NCI-H1694 treated with DMSO at 0.1 percent for 48 hours (cell line): ENCODE measurements around the gene NUAK1.
A peak's percentile ranks its signal among the peaks of the same experiment; 100 is the strongest.

Experiments used
- DNase-seq: peaks from one replicate; lab custom pipeline; 2025; lab: John Stamatoyannopoulos, UW

Gene NUAK1

DNA sequence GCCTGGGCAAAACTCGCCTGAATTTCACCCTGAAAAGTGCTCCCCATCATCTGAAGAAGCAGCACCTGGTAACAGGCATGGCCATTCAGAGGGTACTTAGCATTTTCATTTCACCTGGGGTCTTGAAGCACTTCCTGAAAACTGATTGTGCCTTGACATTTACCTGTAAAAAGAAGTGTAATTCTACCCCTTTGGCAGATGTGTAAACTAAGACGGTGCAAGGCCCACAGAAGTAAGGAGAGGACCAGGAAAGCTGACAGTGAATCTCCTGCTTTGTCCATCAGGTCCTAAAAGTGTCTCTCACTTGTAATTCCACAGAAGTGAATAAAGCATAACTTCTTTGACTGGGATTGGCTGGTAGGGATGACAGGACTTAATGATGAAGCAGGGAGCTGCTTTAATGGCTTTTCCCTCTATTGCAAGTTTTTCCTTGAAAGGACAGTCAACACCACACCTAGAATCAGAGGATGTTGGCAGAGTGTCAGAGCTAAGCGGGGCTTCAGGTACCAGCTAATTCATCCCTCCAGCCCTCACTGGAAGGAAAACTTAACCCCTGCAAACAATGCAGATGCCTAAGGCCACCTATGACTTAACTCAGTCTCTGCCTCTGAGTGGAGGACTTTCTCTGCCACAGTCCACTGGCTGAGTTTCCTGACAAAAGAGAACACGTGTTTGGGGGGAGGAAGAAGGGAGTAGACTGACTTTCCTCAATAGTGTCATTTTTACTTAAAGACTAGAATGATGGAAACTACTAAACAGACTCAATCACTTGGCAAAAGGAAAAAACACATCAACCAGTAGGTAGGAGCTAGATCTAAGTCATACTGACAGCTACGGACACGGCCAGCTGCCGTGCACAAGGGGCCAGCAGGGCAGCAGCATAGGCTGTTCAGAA, 74.7 kb downstream of the NUAK1 start:
- DNase-seq: no peak

DNA sequence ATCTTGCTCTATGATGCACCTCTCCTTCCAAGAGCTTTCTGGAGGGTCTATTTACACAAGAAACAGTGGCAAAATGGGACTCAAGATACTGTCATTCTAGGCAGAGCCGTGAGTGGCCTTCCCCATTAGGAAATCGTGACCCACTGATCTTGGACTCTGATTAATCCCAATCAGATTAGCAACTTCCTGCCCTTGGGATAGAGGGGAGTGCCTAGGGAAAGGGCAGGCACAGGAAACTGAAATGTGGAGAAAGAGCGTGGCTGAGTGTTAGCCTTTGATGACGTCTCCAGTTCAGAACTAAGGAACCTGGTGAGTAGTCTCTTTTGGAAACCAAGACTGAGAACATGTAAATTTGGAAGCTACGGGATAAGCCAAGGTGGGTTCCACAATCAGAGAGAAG, 76.1 kb downstream of the NUAK1 start:
- no peak for DNase-seq

DNA sequence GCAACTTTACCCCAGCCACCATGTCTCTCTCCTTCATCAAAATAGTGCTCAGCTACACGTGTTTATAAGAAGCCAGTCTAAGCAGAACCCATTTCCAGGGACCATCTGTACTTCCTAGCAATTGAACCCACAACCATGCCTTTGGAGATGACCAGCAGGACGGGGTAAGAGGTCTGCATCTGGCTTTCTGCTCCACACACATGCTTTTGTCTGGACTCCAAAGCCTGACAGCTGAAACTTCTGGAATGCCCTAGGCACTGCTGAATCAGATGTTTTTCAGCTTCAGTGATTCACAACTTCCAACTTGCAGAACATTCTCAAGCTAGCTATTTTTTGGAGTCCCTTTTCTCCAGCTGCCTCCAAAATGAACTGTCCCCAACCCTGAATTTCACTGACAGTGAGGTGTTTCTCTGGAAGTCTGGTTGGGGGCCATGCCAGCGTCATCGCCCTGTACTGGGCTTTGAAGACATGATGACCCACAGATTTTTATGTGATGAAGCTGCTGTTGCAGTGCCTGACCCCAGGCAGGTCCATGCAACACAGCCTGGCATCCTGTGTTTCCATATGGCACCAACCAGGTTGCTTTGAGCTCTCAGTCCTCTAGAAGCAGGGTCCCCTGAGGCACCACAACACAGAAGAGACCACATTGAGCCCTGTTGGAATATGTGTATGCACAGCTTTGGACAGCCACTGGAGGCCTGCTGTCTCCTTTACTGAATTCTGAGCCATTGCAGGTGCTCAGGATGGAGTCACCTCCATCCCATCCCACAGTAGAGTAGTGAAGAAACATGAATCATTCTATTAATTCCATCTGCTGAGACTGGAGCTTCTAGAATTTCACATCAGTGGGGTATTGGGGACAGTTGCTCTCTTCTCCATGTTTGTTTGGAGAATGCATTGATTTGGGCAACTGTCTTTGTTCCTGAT, 80.2 kb downstream of the NUAK1 start:
- no peak for DNase-seq

DNA sequence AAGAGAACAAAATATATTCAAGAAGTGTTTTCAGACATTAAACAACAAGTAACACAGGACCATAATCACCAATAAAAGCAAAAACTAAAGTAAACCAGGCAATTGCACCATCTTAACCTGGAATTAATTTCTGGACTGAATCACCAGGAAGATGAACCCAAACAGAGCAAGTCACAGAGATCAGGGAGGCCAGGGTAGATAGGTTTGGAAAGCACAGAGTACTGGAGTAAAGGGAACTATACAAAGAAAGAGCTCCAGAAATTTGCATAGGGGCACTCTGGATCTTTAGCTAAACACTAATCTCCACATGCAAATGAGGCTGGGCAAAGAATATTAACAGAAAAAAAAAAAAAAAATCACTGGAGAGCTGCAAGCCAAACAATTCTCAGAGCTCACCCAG, 84.7 kb downstream of the NUAK1 start:
- no peak for DNase-seq

DNA sequence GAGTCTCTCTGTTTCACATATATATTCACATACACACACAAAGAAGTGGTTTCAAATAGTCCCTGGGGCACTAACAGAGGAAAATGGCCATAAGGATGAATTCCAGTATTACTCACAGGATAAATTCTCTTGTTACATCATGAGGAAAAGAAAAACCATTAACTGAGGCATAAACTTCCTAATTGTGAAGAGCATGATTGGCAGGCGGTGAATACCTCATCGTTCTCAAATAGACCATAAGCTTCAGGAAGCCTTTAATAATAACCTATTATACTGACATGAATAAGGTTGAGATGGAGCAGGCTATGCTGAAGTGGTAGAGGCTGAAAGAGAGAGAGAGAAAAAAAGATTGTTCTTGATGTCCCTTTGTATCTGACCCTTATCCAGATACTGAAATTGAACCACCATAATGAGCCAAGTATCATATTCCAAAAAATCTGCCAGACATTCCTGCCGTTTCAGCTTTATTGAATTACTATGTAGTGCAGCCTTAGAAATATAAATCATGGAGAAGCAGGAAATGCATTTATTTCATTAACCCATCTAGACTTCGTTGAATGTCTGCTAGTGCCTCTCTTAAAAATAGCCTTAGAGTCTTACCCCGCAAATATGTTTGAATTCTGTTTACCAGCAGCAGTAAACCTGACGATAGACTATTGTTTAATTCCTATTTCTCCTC, 86.8 kb downstream of the NUAK1 start:
- DNase-seq: no peak

DNA sequence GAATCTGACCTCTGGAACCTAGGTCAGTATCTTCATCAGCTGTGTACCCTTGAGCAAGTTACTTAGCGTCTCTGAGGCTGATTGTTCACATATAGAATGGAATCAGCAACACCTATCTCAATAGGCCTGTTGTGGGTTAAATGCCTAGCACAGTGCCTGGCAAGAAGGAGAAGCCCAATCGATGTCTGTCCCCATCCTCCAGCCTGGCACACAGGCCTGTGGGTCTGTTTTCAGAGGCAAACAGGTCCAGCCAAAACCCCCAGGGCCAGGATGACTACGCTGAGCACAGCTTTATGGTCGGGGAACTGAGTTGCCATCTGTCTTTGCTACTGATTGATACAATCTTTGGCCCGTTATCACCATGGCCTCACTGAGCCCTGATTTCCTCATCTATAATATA, 89.2 kb downstream of the NUAK1 start:
- DNase-seq: no peak

DNA sequence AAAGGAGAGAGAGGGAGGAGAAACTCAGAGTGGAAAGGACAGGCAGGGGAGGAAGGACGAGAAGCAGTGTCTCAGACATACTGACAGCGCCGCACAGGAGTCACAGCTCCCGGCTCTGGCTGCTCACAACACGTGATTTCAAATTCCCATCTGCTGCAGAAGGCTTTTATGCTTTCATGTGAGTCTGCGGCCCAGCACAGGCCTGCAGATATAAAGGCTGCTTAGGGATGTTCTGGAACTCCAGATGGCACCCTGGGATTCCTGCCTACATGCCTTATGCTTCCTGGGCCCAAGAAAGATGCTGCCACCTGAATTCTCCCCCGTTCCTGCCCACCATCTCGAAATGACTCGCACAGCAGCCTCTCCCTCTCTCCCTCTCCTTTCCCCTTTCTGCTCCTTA, 89.6 kb downstream of the NUAK1 start:
- peak; percentile 81 for DNase-seq

DNA sequence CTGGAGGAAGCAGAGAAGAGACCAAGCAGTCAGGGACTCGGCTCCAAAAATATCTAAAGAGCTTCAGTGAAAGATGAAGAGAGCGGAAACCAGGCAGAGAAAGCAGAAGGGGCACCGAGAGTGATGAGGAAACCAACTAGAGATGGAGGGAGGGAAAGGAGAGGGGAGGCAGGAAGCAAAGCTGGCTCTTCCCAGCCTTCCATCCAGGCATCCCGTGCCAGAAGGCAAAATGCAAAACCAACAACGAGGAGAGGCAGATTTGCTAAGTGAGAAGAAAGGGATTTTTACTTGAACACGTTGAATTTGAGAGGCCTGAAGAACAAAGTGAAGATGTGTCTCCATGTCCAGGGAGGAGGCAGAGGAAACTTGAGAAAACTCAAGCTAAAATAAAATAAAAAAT, 90.1 kb downstream of the NUAK1 start:
- no peak for DNase-seq

DNA sequence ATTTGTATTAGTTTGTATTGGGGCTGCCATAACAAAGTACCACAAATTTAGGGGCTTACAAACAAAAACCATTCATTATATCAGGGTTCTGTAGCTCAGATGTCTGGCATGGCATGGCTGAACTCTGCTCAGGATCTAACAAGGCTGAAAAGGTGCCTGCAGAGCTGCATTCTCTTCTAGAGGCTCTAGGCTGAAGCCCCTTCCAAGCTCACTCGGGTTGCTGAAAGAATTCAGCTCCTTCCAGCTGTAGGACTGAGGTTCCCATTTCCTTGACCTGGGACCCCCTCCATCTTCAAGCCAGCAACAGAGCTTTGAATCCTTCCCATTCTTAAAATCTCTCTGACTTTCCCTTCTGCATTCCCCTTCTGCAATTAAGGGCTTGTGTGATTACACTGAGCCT, 90.7 kb downstream of the NUAK1 start:
- DNase-seq: no peak

DNA sequence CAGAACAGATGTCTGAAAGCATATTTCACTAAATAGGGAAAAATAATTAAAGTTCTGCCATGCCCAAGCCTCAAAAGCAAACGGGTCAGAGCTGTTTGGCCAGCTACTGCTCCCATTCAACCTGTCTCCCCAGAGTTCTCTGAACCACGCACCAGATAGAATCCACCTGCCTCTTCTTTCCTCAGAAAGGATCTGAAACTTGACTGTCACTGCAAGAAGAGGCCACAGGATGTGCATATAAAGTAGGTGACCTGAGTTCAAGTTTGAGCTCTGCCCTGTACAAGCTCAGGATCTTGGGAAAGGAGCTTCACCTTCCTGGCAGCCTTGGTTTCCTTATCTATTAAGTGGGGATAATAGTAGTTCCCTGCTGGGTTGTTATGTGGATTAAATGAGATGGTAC, 91.8 kb downstream of the NUAK1 start:
- DNase-seq: no peak

DNA sequence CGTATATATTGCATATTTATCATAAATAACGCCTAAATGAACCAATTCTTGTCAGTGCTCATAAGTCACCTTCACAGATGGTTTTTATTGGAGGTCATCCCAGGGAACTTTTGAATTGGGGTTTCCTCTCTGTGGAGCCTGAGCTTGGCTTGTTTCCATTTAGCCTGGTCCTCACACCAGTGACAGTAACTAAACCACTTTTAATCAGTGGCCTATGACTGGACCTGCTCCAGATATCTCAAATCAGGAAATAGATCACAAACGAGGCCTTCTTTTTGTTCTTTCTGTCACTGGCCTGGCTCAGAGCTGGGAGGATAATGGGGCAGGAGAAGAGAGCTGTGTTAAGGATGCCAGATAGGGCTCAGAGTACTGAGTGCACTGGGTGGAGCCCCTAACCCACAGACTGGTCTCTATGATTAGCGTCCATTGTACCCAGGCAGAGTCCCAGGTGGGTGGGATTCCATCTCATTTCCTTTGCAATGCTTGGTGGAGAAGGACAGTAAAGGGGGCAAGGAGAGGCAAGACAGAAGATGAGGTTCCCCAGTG, 92.4 kb downstream of the NUAK1 start:
- DNase-seq: no peak

DNA sequence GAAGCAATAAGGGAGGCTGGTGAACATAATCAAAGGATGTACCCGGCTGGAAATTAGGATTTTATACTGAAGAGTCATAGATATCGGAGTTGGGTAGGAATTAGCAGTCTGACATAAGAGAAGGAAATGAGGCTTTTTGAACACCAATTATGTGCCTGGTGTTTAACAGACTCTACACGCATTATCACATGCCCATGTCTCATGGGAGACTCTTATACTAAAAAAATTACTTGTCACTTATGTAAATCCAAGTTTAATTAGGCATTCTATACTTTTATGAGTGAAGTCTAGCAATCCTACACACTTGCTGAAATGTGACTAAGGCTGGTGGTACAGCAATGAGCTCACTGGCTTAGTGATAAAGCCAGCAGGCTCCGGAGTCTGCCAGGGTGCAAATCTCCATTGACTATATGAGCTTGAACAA, 93.5 kb downstream of the NUAK1 start:
- DNase-seq: no peak

DNA sequence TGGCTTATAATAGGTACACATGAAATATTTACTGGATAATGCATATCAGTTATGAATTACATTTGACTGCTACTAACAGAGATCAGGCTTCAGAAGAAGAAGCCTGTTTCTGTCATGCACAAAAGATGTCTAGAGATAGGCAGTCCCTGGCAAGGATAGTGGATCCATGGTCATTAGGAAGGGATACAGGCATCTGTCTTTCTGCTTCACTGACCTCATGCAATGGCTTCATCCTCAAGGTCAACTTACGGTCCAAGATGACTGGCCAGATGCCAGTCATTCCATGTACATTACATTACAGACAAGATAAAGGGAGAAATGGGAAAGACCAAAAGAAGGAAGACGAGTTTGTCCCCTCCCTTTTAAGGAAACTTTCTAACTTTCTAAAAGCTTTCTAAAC, 94.0 kb downstream of the NUAK1 start:
- DNase-seq: no peak

DNA sequence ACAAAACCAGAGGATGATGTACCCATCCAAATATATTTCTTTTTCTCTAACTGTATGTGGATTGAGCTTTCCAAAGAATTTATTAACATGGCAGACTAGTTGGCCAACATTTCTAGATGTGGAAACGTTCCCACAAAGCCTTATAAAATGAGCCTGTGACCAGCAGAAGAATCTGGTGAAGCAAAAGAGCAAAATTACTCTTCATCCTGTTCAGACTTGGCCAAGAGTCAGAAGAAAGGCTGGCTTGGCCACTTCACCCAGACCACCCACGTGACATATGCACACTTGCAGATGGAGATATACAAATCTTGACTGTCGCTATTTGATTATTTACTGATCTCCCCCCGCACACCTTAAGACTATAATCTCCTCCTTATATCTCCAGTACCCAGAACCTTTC, 96.7 kb downstream of the NUAK1 start:
- DNase-seq: no peak

DNA sequence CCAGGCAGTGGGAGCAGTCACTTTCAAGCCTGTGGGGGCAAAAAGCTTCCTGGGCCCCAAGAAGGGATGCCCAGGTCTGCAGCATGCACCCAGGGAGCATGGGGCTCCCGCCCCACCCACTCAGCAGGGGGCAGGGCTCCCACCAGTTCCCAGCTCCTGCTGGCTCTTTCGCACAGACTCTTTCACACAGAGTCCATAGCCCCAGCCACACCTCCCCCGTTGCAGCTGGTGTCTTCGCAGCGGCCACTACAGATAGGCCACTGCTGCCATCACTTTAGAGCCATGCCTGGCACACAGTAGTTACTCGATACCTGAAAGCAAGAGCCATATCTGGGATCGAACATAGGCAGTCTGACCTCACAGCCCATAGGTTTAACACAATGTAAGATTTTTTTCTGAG, 98.2 kb downstream of the NUAK1 start:
- DNase-seq: no peak

DNA sequence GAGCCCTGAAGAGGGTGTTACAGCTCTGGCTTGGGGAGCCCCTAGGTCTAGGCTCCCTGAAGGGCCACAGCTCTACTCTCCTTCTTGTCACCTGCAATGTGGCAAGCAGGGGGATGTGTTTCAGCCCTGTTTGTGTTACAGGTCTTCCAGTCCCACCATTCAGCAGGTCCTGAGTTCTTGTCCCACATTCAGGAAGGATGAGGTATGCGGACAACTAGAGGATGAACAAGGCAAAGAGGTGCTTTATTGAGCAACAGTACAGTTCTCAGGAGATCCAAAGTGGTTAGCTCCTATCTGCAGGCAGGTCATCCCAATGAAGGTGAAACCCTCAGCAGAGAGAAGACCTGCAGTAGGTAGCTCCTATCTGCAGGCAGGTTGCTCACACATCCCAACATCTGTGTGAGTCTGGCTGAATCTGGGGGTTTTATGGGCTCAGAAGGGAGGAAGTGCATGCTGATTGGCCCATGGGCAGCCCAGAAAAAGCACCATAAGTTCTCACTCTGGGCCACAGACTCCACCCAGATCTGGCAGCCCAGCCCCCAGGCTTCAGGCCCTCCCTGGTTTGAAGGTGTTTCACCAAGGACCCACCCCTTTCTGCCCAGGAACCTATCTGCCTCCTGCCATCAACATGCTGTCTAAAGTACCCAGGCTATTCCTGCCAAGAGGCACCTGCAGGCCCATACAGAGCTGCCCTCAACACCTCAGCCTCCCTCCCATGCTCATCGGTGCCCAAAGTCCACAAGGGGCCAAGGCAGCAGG, 98.9 kb downstream of the NUAK1 start:
- DNase-seq: no peak

DNA sequence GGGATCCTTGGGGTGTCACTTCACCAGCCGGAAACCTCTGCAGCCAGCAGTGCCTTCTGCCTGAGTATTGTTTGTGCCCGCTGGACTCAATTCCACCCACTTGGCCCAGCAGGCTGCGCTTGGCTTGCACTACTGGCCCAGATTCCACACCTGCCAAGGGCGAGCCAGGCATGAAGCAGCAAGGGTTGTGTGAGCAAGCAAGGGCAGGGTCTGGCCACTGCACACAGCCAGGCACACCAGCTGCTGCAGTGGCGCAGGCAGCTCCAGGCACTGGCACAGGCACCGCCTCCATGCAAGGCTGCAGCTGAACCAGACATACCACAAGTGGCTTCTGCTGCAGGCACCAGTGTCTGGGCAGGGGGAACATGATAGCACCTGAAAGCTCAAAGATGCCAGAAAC, 99.5 kb downstream of the NUAK1 start:
- no peak for DNase-seq

DNA sequence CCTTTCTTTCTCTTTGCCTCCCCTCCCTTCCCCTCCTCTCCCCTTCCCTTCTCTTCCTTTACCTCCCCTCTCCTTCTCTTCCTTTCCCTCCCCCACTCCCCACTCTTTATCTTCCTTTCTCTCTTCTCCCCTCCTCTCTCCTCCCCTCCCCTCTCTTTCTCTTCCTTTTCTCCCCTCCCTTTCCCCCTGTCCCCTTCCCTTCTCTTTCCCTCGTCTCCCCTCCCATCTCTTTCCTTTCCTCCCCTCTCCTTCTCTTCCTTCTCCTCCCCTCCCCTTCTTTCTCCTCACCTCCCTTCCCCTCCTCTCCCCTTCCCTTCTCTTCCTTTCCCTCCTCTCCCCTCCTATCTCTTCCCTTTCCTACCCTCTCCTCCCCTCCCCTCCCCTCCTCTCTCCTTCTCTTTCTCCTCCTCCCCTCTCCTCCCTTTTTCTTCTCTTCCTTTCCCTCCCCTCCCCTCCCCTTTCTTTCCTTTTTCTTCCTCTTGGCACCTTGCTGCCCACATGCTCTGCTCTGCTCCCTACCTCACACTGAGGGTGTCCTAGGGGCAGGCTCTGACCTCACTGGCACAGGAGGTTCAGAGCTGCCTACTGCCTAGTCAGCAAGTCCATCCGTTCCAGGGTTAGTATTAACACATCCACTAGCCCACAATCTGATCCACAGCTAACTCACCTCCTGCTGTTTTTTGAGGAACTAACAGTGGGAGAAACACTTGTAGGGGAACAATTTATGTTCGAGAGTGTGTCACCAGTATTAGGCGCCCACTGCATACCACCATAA, 101.0 kb downstream of the NUAK1 start:
- no peak for DNase-seq

DNA sequence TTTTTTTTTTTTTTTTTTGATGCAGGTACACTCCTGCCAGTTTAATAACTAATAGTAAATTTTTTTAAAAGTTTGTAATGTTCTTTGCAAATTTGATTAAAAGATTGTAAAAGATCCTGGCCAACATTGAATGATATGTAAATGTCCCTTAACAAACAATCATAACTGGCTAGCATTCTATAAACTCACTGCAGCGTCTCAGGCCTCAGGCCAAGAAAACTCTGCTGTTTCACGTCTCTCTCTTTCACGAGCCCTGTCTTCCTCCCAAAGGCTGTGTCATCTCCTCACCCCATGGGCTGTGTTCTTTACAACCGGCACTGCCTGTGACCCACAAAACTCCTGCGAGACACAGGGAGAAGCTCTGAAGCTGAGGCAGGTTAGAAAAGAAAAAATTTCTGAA, 103.3 kb downstream of the NUAK1 start:
- no peak for DNase-seq

DNA sequence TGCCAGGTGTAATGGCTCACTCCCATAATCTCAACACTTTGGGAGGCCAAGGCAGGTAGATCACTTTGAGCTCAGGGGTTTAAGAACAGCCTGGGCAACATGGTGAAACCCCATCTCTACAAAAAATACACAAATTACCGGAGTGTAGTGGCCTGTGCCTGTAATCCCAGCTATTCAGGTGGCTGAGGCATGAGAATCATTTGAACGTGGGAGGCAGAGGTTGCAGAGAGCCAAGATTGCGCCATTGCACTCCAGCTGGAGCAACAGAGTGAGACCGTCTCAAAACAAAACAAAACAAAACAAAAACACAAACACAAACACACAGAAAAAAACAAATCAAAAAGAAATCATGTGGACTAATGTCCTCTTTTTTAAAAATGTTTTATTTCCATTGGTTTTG, 104.4 kb downstream of the NUAK1 start:
- DNase-seq: no peak
